GM21529 (cell line): ENCODE results near the gene AGAP1.

Experiments
- ATAC-seq: cut with Tn5 transposase; IDR thresholded peaks from one replicate; pipeline ENCODE4 v1.9.1; 2021; ENCODE audit not compliant: unreplicated experiment

Gene AGAP1

GRCh38 chr2:235605312-235606003, 111.6 kb downstream of the AGAP1 start:
- ATAC-seq, result no peak

GRCh38 chr2:235606004-235606715, 112.3 kb downstream of the AGAP1 start:
- no peak for ATAC-seq

GRCh38 chr2:235607546-235608199, 113.8 kb downstream of the AGAP1 start:
- no peak for ATAC-seq

GRCh38 chr2:235608200-235608887, 114.5 kb downstream of the AGAP1 start:
- no peak for ATAC-seq

- ATAC-seq, result no peak
Measured at GRCh38 chr2:235609321-235609720, 115.5 kb downstream of the AGAP1 start.

GRCh38 chr2:235609746-235610145, 115.9 kb downstream of the AGAP1 start:
- no peak for ATAC-seq

- ATAC-seq, result no peak
Measured at GRCh38 chr2:235610696-235611257, 116.9 kb downstream of the AGAP1 start.

- no peak for ATAC-seq
Measured at GRCh38 chr2:235611349-235611748, 117.5 kb downstream of the AGAP1 start.

GRCh38 chr2:235611756-235612155, 117.9 kb downstream of the AGAP1 start:
- ATAC-seq, result no peak

GRCh38 chr2:235612181-235612950, 118.5 kb downstream of the AGAP1 start:
- ATAC-seq, result no peak

GRCh38 chr2:235613649-235614048, 119.8 kb downstream of the AGAP1 start:
- no peak for ATAC-seq

- ATAC-seq, result no peak
Measured at GRCh38 chr2:235614176-235614860, 120.5 kb downstream of the AGAP1 start.

- ATAC-seq, result no peak
Measured at GRCh38 chr2:235614900-235615712, 121.3 kb downstream of the AGAP1 start.

GRCh38 chr2:235616885-235617284, 123.0 kb downstream of the AGAP1 start:
- ATAC-seq, result no peak

GRCh38 chr2:235618039-235618438, 124.2 kb downstream of the AGAP1 start:
- ATAC-seq, result no peak

GRCh38 chr2:235619544-235619943, 125.7 kb downstream of the AGAP1 start:
- no peak for ATAC-seq

- ATAC-seq, result no peak
Measured at GRCh38 chr2:235621736-235622135, 127.9 kb downstream of the AGAP1 start.

GRCh38 chr2:235623111-235623510, 129.3 kb downstream of the AGAP1 start:
- no peak for ATAC-seq

- no peak for ATAC-seq
Measured at GRCh38 chr2:235623752-235624151, 129.9 kb downstream of the AGAP1 start.
